ENCODE measurements around the gene ENTHD1. TPM values are rescaled to one million over a fixed set of nuclear protein-coding genes. Genes with fewer than 3 reads are reported as not detected.

ENTHD1 gene
- total RNA-seq, 1 donor from 2014 or later: not detected

DNA sequence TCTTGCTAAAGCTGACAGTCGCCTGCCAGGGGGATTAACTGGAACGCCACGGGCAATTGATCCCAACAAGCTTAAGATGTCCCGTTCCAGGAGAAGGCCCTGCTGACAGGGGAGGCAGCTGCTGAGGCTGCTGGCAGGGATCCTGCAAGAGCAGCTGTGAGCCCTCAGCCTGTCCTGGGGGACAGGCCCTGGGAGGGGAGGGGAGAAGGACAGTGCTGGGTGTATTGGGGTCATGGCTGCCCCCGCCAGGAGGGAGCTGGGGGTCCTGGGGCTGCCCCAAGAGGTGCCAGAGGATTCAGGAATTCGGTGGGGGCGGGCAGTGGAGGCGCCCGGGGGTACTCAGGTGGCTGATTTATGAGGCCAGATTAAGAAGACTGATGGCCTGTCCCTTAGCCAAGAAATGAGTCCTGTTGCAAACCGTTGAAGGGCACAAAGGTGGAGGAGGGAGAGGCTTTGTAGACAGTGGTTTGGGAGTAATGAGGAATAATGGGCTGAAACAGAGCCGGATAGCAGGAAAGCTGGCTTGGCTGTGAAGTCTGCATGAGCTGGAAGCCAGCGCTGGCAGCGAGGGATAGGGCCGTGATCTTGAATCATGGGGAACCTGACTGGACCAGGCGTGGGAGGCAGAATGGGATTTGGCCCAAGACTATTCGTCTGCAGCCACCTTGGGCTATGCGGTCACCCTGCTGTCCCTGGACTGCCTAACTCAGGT, 189.5 kb downstream of the ENTHD1 start:
- H3K36me3 Mint-ChIP-seq: no peaks in the 10 kb centered on the region
- DNase-seq (ENCODE audit: low spot score in 2 of 2, unreplicated experiment in 2 of 2): peak in 1 of 2 experiments; percentile 53
- no peak overlapping the region for H3K27ac Mint-ChIP-seq
- H3K27me3 Mint-ChIP-seq (ENCODE audit: low read depth): peaks cover 19% of the 10 kb centered on the region
- H3K4me3 Mint-ChIP-seq: peak overlapping the region; percentile 25
- peaks cover 36% of the 10 kb centered on the region for H3K4me1 Mint-ChIP-seq
- H3K9me3 Mint-ChIP-seq: no peaks in the 10 kb centered on the region
- no peak for TF ChIP-seq CTCF (IDR thresholded peaks at IDR 0.05; ENCODE audit: unreplicated experiment)

GRCh38 chr22:39703091-39703490, 190.5 kb downstream of the ENTHD1 start:
- H3K9me3 Mint-ChIP-seq: no peaks in the 10 kb centered on the region

DNA sequence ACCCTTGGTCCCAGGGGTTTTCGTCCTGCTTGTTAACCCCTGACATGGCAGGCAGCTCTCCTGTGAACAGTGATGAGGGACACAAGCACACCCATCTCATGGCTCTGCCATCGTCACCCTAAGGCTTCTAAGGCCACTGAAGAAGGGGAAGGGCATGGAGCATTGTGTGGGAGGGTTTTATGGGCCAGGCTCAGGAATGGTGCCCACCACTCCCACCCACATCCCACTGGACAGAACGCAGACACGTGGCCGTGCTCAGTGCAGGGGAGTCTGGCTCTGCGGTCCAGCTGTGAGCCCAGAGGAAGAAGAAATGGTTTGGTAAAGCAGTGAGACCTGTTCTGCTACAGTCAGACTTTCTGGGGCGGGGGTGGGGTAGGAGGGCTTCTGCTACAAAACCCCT, 193.0 kb downstream of the ENTHD1 start:
- peaks cover 16% of the 10 kb centered on the region for H3K27me3 Mint-ChIP-seq (ENCODE audit: low read depth)
- TF ChIP-seq CTCF (IDR thresholded peaks at IDR 0.05; ENCODE audit: unreplicated experiment): no peak
- DNase-seq (ENCODE audit: low spot score in 2 of 2, unreplicated experiment in 2 of 2): no peak
- H3K9me3 Mint-ChIP-seq: no peaks in the 10 kb centered on the region
- H3K4me1 Mint-ChIP-seq: peaks cover 16% of the 10 kb centered on the region
- H3K4me3 Mint-ChIP-seq: no peak overlapping the region
- H3K27ac Mint-ChIP-seq: no peak overlapping the region
- H3K36me3 Mint-ChIP-seq: no peaks in the 10 kb centered on the region

More at GRCh38 chr22:39703091-39703490, 190.5 kb downstream of the ENTHD1 start:
- Mint-ChIP-seq H3K4me3 (no peak overlapping the region), H3K36me3 (no peaks in the 10 kb centered on the region), H3K27ac (no peak overlapping the region), H3K27me3 (ENCODE audit: low read depth) (peaks cover 14% of the 10 kb centered on the region), H3K4me1 (peaks cover 34% of the 10 kb centered on the region)
- TF ChIP-seq CTCF (IDR thresholded peaks at IDR 0.05; ENCODE audit: unreplicated experiment): no peak
- no peak for DNase-seq (ENCODE audit: low spot score in 2 of 2, unreplicated experiment in 2 of 2)

DNA sequence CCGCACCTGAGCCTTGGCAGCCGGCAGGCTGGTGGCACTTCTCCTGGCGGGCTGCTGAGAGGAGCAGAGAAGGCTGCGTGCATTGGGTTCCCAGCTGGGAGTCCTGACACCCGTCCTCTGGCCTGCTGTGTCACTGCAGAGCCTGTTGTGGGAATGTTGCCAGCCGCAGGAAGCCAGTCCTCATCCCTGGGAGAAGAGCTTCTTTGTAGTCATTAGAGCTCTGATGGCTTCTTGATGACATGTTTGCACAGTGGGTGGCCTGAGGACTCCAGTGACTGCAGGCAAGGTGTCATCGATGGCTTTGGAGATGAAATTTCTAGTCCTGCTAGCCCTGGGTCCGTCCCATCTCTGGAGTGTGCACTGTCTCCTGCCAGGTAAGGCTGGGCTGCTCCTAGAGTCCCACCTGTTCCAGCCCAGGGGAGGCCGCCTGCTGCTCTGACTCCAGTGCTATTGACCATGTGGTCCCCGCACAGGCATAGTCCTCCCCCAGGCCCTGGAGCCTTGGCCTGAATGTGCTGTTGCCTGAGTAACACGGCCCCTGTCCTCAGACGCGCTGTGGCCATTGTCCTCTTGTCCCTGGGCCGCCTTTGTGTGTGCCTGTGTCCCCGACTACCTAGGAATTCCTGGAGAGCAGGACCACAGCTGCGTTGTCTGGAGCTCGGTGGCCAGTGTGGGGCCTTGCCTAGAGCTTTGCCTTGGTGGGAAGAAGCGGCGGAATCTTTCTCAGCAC, 193.8 kb downstream of the ENTHD1 start:
- no peak for TF ChIP-seq CTCF (IDR thresholded peaks at IDR 0.05; ENCODE audit: unreplicated experiment)
- Mint-ChIP-seq H3K27ac (no peak overlapping the region), H3K4me3 (no peak overlapping the region), H3K9me3 (no peaks in the 10 kb centered on the region), H3K4me1 (peaks cover 16% of the 10 kb centered on the region), H3K27me3 (ENCODE audit: low read depth) (peaks cover 16% of the 10 kb centered on the region), H3K36me3 (no peaks in the 10 kb centered on the region)
- DNase-seq (ENCODE audit: low spot score in 2 of 2, unreplicated experiment in 2 of 2): no peak

- TF ChIP-seq CTCF (IDR thresholded peaks at IDR 0.05; ENCODE audit: unreplicated experiment): no peak
- no peaks in the 10 kb centered on the region for H3K9me3 Mint-ChIP-seq
- no peak for DNase-seq (ENCODE audit: low spot score in 2 of 2, unreplicated experiment in 2 of 2)
- peaks cover 24% of the 10 kb centered on the region for H3K27me3 Mint-ChIP-seq (ENCODE audit: low read depth)
- H3K4me3 Mint-ChIP-seq: no peak overlapping the region
- H3K27ac Mint-ChIP-seq: no peak overlapping the region
- peaks cover 8% of the 10 kb centered on the region for H3K4me1 Mint-ChIP-seq
- H3K36me3 Mint-ChIP-seq: no peaks in the 10 kb centered on the region
These were observed 195.7 kb downstream of the ENTHD1 start for GRCh38 chr22:39697790-39698430.
